Measurements from ENCODE around the gene SFXN4.

DNA sequence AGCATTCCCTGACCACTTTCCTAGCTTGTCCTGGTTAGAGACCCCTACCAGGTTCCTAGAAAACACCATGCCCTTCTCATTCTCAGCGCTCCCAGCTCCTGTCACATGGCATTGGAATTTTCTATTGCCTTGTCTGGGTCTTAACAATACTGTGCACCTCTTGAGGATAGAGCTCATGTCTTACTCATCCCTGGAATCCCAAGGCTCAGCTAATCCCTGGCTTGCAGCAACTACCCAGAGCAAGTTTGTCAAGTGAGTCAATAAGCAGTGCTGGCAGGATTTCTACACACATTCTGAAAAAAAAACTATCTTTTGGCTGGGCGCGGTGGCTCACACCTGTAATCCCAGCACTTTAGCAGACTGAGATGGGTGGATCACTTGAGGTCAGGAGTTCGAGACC, 24.8 kb upstream of the SFXN4 start:
- TF ChIP-seq ARNTL (CRISPR knock-in tag; IDR thresholded peaks at IDR 0.05; ENCODE audit: borderline replicate concordance, low read depth) (no peak), CSDC2 (CRISPR knock-in tag; IDR thresholded peaks at IDR 0.05) (no peak), ZNF70 (CRISPR knock-in tag; IDR thresholded peaks at IDR 0.05) (no peak), BACH2 (CRISPR knock-in tag; IDR thresholded peaks at IDR 0.05; ENCODE audit: borderline replicate concordance) (no peak), TOX (CRISPR knock-in tag; IDR thresholded peaks at IDR 0.05; ENCODE audit: borderline replicate concordance) (no peak), PATZ1 (CRISPR knock-in tag; IDR thresholded peaks at IDR 0.05; ENCODE audit: borderline replicate concordance) (no peak), CREB5 (CRISPR knock-in tag; IDR thresholded peaks at IDR 0.05; ENCODE audit: low read depth) (no peak), GLIS3 (CRISPR knock-in tag; IDR thresholded peaks at IDR 0.05) (no peak), TSHZ2 (CRISPR knock-in tag; IDR thresholded peaks at IDR 0.05) (no peak), ZFP30 (CRISPR knock-in tag; IDR thresholded peaks at IDR 0.05) (no peak)
- TF ChIP-seq, protein P1, sequence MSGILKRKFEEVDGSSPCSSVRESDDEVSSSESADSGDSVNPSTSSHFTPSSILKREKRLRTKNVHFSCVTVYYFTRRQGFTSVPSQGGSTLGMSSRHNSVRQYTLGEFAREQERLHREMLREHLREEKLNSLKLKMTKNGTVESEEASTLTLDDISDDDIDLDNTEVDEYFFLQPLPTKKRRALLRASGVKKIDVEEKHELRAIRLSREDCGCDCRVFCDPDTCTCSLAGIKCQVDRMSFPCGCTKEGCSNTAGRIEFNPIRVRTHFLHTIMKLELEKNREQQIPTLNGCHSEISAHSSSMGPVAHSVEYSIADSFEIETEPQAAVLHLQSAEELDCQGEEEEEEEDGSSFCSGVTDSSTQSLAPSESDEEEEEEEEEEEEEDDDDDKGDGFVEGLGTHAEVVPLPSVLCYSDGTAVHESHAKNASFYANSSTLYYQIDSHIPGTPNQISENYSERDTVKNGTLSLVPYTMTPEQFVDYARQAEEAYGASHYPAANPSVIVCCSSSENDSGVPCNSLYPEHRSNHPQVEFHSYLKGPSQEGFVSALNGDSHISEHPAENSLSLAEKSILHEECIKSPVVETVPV (CRISPR knock-in tag; IDR thresholded peaks at IDR 0.05): no peak
- TF ChIP-seq, protein P2, sequence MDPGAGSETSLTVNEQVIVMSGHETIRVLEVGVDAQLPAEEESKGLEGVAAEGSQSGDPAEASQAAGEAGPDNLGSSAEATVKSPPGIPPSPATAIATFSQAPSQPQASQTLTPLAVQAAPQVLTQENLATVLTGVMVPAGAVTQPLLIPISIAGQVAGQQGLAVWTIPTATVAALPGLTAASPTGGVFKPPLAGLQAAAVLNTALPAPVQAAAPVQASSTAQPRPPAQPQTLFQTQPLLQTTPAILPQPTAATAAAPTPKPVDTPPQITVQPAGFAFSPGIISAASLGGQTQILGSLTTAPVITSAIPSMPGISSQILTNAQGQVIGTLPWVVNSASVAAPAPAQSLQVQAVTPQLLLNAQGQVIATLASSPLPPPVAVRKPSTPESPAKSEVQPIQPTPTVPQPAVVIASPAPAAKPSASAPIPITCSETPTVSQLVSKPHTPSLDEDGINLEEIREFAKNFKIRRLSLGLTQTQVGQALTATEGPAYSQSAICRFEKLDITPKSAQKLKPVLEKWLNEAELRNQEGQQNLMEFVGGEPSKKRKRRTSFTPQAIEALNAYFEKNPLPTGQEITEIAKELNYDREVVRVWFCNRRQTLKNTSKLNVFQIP (CRISPR knock-in tag; IDR thresholded peaks at IDR 0.05; ENCODE audit: borderline replicate concordance, low read depth): no peak
